ENCODE measurements around the gene GRIA2. TPM values are rescaled to one million over a fixed set of nuclear protein-coding genes. Genes with fewer than 3 reads are reported as not detected.

GRIA2 gene
- total RNA-seq, 3 donors from 2014 or later, result 2.3 to 4.8 TPM; not detected in 1

DNA sequence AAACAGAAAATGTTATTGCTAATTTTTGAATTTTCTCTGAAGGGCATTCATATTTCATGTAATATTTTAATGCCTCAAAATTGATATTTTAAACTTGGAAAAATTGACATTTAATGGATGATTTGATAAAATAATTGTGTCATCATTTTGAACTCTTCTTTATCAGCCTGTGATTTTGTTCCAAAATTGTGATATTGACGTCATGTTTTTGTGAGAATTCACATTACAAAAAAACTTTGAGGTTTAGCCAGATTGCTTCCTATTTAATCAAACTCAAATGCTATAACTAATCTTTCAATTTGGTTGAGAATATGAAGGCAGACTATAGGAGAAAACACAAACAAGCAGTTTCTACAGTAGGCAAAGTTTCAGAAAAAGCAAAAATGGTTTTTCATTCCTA, 137.4 kb downstream of the GRIA2 start:
- DNase-seq (ENCODE audit: low spot score in 2 of 2), result no peak
- TF ChIP-seq POLR2A (IDR thresholded peaks at IDR 0.05), result no peak
- TF ChIP-seq, protein P1, sequence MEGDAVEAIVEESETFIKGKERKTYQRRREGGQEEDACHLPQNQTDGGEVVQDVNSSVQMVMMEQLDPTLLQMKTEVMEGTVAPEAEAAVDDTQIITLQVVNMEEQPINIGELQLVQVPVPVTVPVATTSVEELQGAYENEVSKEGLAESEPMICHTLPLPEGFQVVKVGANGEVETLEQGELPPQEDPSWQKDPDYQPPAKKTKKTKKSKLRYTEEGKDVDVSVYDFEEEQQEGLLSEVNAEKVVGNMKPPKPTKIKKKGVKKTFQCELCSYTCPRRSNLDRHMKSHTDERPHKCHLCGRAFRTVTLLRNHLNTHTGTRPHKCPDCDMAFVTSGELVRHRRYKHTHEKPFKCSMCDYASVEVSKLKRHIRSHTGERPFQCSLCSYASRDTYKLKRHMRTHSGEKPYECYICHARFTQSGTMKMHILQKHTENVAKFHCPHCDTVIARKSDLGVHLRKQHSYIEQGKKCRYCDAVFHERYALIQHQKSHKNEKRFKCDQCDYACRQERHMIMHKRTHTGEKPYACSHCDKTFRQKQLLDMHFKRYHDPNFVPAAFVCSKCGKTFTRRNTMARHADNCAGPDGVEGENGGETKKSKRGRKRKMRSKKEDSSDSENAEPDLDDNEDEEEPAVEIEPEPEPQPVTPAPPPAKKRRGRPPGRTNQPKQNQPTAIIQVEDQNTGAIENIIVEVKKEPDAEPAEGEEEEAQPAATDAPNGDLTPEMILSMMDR (IDR thresholded peaks at IDR 0.05), result no peak
- no peaks in the 10 kb centered on the region for H3K4me1 ChIP-seq

DNA sequence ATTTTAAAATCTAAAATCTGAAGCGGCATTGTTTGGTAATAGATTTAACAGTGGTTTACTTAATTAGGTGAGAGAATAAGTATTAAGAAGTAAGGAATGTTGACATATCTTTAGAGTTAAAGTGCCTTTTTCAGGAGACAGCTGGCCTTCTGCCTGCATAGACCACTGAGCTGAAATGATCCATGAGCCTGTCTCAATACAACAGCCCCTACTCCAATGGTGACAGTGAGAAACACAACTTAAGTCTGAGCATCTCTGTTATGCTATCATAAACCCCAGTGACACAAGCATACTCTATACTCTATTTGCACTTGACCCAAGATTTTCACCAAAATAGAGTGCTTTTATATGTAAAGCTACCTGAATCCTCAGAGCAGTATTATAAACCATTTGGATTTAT, 137.9 kb downstream of the GRIA2 start:
- Histone ChIP-seq H3K36me3 (no peaks in the 10 kb centered on the region), H3K27me3 (no peaks in the 10 kb centered on the region), H3K4me1 (no peaks in the 10 kb centered on the region), H3K9me3 (no peaks in the 10 kb centered on the region), H3K27ac (no peak overlapping the region), H3K4me3 (no peak overlapping the region)
- TF ChIP-seq POLR2A (IDR thresholded peaks at IDR 0.05) (no peak), POLR2AphosphoS5 (IDR thresholded peaks at IDR 0.05) (no peak)
- TF ChIP-seq, protein P1 (IDR thresholded peaks at IDR 0.05), result no peak
- intact Hi-C loops (cut with DNase I; ENCODE audit: low total_unique reads), result no loop called here
- no peak for DNase-seq (ENCODE audit: low spot score in 2 of 2)

More for the DNA sequence above, 137.4 kb downstream of the GRIA2 start:
- intact Hi-C loops (cut with DNase I; ENCODE audit: low total_unique reads), result no loop called here
- H3K36me3 ChIP-seq, result no peaks in the 10 kb centered on the region
- H3K9me3 ChIP-seq, result no peaks in the 10 kb centered on the region
- H3K27me3 ChIP-seq, result no peaks in the 10 kb centered on the region
- H3K27ac ChIP-seq, result no peak overlapping the region
- H3K4me3 ChIP-seq, result no peak overlapping the region

DNA sequence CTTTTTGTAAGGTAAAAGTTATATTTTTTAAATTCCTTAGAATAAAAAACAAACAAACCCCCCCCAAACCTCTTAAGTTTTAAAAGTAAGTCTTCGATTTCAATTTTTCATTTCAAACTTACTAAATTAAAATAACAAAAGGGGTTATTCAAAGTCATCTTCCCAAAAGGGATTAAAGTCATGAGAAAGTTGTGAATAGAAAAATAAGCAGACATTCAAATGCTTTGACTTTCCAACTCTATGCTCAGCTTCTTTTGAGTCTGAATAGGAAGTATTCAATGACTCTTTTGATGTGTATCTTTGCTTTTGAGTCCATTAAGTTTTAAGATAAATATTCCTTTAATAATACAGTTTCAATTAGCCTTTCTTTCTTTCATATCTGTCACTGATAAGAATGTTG, 138.3 kb downstream of the GRIA2 start:
- H3K4me3 ChIP-seq, result no peak overlapping the region
- no peaks in the 10 kb centered on the region for H3K27me3 ChIP-seq
- no peaks in the 10 kb centered on the region for H3K9me3 ChIP-seq
- intact Hi-C loops (cut with DNase I; ENCODE audit: low total_unique reads), result no loop called here
- no peaks in the 10 kb centered on the region for H3K4me1 ChIP-seq
- TF ChIP-seq, protein P1 (IDR thresholded peaks at IDR 0.05), result no peak
- TF ChIP-seq POLR2A (IDR thresholded peaks at IDR 0.05) (no peak), POLR2AphosphoS5 (IDR thresholded peaks at IDR 0.05) (no peak)
- no peaks in the 10 kb centered on the region for H3K36me3 ChIP-seq
- DNase-seq (ENCODE audit: low spot score in 2 of 2), result no peak
- H3K27ac ChIP-seq, result no peak overlapping the region

DNA sequence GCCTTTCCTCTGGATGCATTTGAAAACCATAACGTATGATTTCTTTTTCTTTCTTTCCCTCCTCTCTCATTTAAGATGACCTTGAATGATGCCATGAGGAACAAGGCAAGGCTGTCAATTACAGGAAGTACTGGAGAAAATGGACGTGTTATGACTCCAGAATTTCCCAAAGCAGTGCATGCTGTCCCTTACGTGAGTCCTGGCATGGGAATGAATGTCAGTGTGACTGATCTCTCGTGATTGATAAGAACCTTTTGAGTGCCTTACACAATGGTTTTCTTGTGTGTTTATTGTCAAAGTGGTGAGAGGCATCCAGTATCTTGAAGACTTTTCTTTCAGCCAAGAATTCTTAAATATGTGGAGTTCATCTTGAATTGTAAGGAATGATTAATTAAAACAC, 142.8 kb downstream of the GRIA2 start:
- Histone ChIP-seq H3K4me1 (no peaks in the 10 kb centered on the region), H3K27ac (no peak overlapping the region), H3K4me3 (no peak overlapping the region), H3K36me3 (no peaks in the 10 kb centered on the region), H3K27me3 (no peaks in the 10 kb centered on the region), H3K9me3 (no peaks in the 10 kb centered on the region)
- intact Hi-C loops (cut with DNase I; ENCODE audit: low total_unique reads), result no loop called here
- TF ChIP-seq POLR2AphosphoS5 (IDR thresholded peaks at IDR 0.05), result no peak
- TF ChIP-seq POLR2A (IDR thresholded peaks at IDR 0.05), result no peak
- TF ChIP-seq, protein P1 (IDR thresholded peaks at IDR 0.05), result no peak
- no peak for DNase-seq (ENCODE audit: low spot score in 2 of 2)

DNA sequence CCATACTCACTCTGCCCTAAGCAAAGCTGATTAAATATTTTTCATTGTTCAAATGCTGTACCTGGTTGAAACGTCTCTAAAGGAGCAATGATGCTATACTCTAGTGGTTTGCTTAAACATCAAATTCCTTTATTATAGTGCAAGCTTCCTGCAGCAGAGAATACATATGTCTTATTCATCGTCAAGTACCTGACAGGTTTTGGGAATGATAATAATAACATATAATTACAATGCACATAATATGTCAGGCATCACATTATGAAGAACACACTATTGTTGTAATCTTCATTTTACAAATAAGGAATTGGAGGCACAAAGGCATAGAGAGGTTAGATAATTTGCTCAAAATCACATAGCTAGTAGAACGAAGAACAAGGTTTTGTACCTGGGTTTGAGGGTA, 151.6 kb downstream of the GRIA2 start:
- Histone ChIP-seq H3K27ac (no peak overlapping the region), H3K4me1 (no peaks in the 10 kb centered on the region), H3K27me3 (no peaks in the 10 kb centered on the region), H3K36me3 (no peaks in the 10 kb centered on the region), H3K4me3 (no peak overlapping the region), H3K9me3 (no peaks in the 10 kb centered on the region)
- TF ChIP-seq, protein P1 (IDR thresholded peaks at IDR 0.05), result no peak
- TF ChIP-seq POLR2A (IDR thresholded peaks at IDR 0.05) (no peak), POLR2AphosphoS5 (IDR thresholded peaks at IDR 0.05) (no peak)
- intact Hi-C loops (cut with DNase I; ENCODE audit: low total_unique reads), result no loop called here
- no peak for DNase-seq (ENCODE audit: low spot score in 2 of 2)
